ENCODE measurements around the gene TMEM208. TPM values are rescaled to one million over a fixed set of nuclear protein-coding genes. Genes with fewer than 3 reads are reported as not detected.

The TMEM208 gene
- total and polyA plus RNA-seq, 2 of the 13 experiments (the other 11 are each of a cell fraction or from before 2014, with no cell fraction given): 58.8 to 72.9 TPM

DNA sequence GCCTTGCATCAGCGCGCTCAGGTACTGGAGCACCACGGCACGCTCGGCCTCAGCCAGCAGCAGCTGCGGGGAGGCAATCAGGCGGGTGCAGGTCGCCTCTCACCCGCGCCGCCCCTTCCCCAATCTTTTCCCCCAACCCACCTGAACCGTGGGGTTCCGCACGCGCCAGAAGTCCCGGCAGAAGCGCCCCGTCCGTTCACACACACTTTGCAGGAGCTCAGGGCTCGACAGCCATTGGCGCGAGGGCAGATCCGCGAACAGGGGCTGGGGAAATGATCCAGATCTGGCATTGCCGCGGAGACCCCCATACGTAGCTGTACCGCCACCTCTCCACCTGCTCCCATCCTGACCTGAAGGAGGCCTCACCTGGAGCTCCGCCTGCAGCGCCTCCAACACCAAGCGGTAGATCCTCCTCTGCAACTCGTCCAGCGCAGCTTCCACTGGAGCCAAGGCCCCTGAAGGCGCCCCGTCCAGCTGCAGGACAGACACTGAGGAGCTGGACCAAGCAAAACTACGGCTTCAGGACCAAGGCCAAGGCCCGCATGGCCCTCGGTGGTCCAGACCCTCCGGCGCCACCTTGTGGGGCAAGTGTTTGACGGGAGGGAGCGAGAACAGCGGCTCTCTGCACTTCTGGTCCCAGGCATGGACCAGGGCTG, 41.8 kb upstream of the TMEM208 start (continued):
- TF ChIP-seq TEAD2 (CRISPR knock-in tag; IDR thresholded peaks at IDR 0.05) (0 out of 2 replicates have a peak, but pooled peaks have one; percentile 18), ZSCAN31 (CRISPR knock-in tag; IDR thresholded peaks at IDR 0.05; ENCODE audit: low read depth) (peak; percentile 87; the same call in 1 of the 2 replicates), PHB2 (IDR thresholded peaks at IDR 0.05; ENCODE audit: partially characterized antibody) (no peak), ZFP90 (CRISPR knock-in tag; IDR thresholded peaks at IDR 0.05; ENCODE audit: borderline replicate concordance) (peak; percentile 98), KLF15 (CRISPR knock-in tag; IDR thresholded peaks at IDR 0.05; ENCODE audit: borderline replicate concordance) (peak; percentile 58; the same call in 1 of the 2 replicates), NCOA5 (CRISPR knock-in tag; IDR thresholded peaks at IDR 0.05) (no peak), SIN3B (IDR thresholded peaks at IDR 0.05; ENCODE audit: low read length) (peak; percentile 63; the same call in 1 of the 2 replicates), SMAD1 (CRISPR knock-in tag; IDR thresholded peaks at IDR 0.05; ENCODE audit: borderline replicate concordance, low read depth) (peak; percentile 97; the same call in 1 of the 2 replicates), SP140L (CRISPR knock-in tag; IDR thresholded peaks at IDR 0.05; ENCODE audit: borderline replicate concordance) (peak; percentile 78; the same call in 1 of the 2 replicates), CHD4 (IDR thresholded peaks at IDR 0.05; ENCODE audit: borderline replicate concordance, low read length) (no peak)
- TF ChIP-seq, protein P1, sequence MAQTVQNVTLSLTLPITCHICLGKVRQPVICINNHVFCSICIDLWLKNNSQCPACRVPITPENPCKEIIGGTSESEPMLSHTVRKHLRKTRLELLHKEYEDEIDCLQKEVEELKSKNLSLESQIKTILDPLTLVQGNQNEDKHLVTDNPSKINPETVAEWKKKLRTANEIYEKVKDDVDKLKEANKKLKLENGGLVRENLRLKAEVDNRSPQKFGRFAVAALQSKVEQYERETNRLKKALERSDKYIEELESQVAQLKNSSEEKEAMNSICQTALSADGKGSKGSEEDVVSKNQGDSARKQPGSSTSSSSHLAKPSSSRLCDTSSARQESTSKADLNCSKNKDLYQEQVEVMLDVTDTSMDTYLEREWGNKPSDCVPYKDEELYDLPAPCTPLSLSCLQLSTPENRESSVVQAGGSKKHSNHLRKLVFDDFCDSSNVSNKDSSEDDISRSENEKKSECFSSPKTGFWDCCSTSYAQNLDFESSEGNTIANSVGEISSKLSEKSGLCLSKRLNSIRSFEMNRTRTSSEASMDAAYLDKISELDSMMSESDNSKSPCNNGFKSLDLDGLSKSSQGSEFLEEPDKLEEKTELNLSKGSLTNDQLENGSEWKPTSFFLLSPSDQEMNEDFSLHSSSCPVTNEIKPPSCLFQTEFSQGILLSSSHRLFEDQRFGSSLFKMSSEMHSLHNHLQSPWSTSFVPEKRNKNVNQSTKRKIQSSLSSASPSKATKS (CRISPR knock-in tag; IDR thresholded peaks at IDR 0.05): no peak
- TF ChIP-seq, protein P2, sequence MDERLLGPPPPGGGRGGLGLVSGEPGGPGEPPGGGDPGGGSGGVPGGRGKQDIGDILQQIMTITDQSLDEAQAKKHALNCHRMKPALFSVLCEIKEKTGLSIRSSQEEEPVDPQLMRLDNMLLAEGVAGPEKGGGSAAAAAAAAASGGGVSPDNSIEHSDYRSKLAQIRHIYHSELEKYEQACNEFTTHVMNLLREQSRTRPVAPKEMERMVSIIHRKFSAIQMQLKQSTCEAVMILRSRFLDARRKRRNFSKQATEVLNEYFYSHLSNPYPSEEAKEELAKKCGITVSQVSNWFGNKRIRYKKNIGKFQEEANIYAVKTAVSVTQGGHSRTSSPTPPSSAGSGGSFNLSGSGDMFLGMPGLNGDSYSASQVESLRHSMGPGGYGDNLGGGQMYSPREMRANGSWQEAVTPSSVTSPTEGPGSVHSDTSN (CRISPR knock-in tag; IDR thresholded peaks at IDR 0.05): no peak
- TF ChIP-seq, protein P3, sequence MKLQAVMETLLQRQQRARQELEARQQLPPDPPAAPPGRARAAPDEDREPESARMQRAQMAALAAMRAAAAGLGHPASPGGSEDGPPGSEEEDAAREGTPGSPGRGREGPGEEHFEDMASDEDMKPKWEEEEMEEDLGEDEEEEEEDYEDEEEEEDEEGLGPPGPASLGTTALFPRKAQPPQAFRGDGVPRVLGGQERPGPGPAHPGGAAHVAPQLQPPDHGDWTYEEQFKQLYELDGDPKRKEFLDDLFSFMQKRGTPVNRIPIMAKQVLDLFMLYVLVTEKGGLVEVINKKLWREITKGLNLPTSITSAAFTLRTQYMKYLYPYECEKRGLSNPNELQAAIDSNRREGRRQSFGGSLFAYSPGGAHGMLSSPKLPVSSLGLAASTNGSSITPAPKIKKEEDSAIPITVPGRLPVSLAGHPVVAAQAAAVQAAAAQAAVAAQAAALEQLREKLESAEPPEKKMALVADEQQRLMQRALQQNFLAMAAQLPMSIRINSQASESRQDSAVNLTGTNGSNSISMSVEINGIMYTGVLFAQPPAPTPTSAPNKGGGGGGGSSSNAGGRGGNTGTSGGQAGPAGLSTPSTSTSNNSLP (IDR thresholded peaks at IDR 0.05; ENCODE audit: low read depth, low read length): 0 out of 2 replicates have a peak, but pooled peaks have one; percentile 24
- TF ChIP-seq, protein P4, sequence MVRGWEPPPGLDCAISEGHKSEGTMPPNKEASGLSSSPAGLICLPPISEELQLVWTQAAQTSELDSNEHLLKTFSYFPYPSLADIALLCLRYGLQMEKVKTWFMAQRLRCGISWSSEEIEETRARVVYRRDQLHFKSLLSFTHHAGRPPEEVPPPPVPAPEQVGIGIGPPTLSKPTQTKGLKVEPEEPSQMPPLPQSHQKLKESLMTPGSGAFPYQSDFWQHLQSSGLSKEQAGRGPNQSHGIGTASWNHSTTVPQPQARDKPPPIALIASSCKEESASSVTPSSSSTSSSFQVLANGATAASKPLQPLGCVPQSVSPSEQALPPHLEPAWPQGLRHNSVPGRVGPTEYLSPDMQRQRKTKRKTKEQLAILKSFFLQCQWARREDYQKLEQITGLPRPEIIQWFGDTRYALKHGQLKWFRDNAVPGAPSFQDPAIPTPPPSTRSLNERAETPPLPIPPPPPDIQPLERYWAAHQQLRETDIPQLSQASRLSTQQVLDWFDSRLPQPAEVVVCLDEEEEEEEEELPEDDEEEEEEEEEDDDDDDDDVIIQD (CRISPR knock-in tag; IDR thresholded peaks at IDR 0.05; ENCODE audit: low read depth): 0 out of 2 replicates have a peak, but pooled peaks have one; percentile 34
- TF ChIP-seq, protein P5, sequence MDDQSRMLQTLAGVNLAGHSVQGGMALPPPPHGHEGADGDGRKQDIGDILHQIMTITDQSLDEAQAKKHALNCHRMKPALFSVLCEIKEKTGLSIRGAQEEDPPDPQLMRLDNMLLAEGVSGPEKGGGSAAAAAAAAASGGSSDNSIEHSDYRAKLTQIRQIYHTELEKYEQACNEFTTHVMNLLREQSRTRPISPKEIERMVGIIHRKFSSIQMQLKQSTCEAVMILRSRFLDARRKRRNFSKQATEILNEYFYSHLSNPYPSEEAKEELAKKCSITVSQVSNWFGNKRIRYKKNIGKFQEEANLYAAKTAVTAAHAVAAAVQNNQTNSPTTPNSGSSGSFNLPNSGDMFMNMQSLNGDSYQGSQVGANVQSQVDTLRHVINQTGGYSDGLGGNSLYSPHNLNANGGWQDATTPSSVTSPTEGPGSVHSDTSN (CRISPR knock-in tag; IDR thresholded peaks at IDR 0.05; ENCODE audit: borderline replicate concordance): no peak
- TF ChIP-seq, protein P6, sequence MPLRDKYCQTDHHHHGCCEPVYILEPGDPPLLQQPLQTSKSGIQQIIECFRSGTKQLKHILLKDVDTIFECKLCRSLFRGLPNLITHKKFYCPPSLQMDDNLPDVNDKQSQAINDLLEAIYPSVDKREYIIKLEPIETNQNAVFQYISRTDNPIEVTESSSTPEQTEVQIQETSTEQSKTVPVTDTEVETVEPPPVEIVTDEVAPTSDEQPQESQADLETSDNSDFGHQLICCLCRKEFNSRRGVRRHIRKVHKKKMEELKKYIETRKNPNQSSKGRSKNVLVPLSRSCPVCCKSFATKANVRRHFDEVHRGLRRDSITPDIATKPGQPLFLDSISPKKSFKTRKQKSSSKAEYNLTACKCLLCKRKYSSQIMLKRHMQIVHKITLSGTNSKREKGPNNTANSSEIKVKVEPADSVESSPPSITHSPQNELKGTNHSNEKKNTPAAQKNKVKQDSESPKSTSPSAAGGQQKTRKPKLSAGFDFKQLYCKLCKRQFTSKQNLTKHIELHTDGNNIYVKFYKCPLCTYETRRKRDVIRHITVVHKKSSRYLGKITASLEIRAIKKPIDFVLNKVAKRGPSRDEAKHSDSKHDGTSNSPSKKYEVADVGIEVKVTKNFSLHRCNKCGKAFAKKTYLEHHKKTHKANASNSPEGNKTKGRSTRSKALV (CRISPR knock-in tag; IDR thresholded peaks at IDR 0.05): 0 out of 2 replicates have a peak, but pooled peaks have one; percentile 73

Data from HepG2 (cell line).